RCC 7860 (cell line): ENCODE results near the gene CCNY.

Source experiments
- DNase-seq: peaks from one replicate; pipeline ENCODE4 v3.0.0-alpha.2; 2015; ENCODE audit warnings: low spot score
- FAIRE-seq: peaks from 2 replicates; lab custom pipeline; 2012; peaks lifted over from hg19 to GRCh38; lab: Jason Lieb, UNC

The CCNY gene

GRCh38 chr10:35448687-35449662 lies 112.7 kb downstream of the CCNY start:
- DNase-seq, result no peak
- FAIRE-seq, result no peak

GRCh38 chr10:35449944-35450343 lies 113.6 kb downstream of the CCNY start:
- DNase-seq (no peak), FAIRE-seq (no peak)

- FAIRE-seq (no peak), DNase-seq (no peak)
These were observed 115.1 kb downstream of the CCNY start for GRCh38 chr10:35451151-35452016.

- FAIRE-seq (no peak), DNase-seq (no peak)
These were observed 115.9 kb downstream of the CCNY start for GRCh38 chr10:35452171-35452570.

GRCh38 chr10:35452847-35453246 lies 116.5 kb downstream of the CCNY start:
- no peak for DNase-seq
- no peak for FAIRE-seq

GRCh38 chr10:35453855-35454532 lies 117.7 kb downstream of the CCNY start:
- no peak for DNase-seq
- no peak for FAIRE-seq

- FAIRE-seq (no peak), DNase-seq (no peak)
These were observed 119.9 kb downstream of the CCNY start for GRCh38 chr10:35456153-35456720.

- DNase-seq (no peak), FAIRE-seq (no peak)
These were observed 120.5 kb downstream of the CCNY start for GRCh38 chr10:35456784-35457183.

- no peak for DNase-seq
- no peak for FAIRE-seq
These were observed 122.5 kb downstream of the CCNY start for GRCh38 chr10:35458500-35459448.

GRCh38 chr10:35459449-35459847 lies 123.1 kb downstream of the CCNY start:
- no peak for DNase-seq
- FAIRE-seq, result no peak

- no peak for DNase-seq
These were observed 124.6 kb downstream of the CCNY start for GRCh38 chr10:35460852-35461460.

GRCh38 chr10:35462491-35462934 lies 126.2 kb downstream of the CCNY start:
- FAIRE-seq, result no peak
- DNase-seq, result no peak

More at GRCh38 chr10:35460852-35461460, 124.6 kb downstream of the CCNY start:
- no peak for FAIRE-seq

- DNase-seq (no peak), FAIRE-seq (no peak)
These were observed 127.0 kb downstream of the CCNY start for GRCh38 chr10:35463105-35463867.

GRCh38 chr10:35463878-35464277 lies 127.6 kb downstream of the CCNY start:
- FAIRE-seq (no peak), DNase-seq (no peak)

- FAIRE-seq, result no peak
- no peak for DNase-seq
These were observed 128.6 kb downstream of the CCNY start for GRCh38 chr10:35464825-35465456.

GRCh38 chr10:35465673-35466072 lies 129.4 kb downstream of the CCNY start:
- FAIRE-seq, result no peak
- DNase-seq, result no peak

GRCh38 chr10:35466170-35466569 lies 129.9 kb downstream of the CCNY start:
- no peak for DNase-seq
- FAIRE-seq, result no peak

GRCh38 chr10:35466661-35467060 lies 130.4 kb downstream of the CCNY start:
- no peak for FAIRE-seq
- no peak for DNase-seq
